ENCODE results near the gene GRM7.

GRM7 gene

GRCh38 chr3:7423995-7424394 lies 563.1 kb downstream of the GRM7 start:
- no peak overlapping the region for H3K27ac ChIP-seq
- no peak for TF ChIP-seq CTCF (IDR thresholded peaks at IDR 0.05)
- H3K4me3 ChIP-seq (ENCODE audit: low read depth in 1 of 2, low read length in 1 of 2): no peak overlapping the region
- H3K27me3 ChIP-seq: no peaks in the 10 kb centered on the region
- no peaks in the 10 kb centered on the region for H3K36me3 ChIP-seq
- no peaks in the 10 kb centered on the region for H3K4me1 ChIP-seq (ENCODE audit: control insufficient read depth in 1 of 2, insufficient read depth in 1 of 2, low read depth in 1 of 2, low read length in 1 of 2)
- no peaks in the 10 kb centered on the region for H3K9me3 ChIP-seq

GRCh38 chr3:7428206-7428718 lies 567.3 kb downstream of the GRM7 start:
- no peaks in the 10 kb centered on the region for H3K36me3 ChIP-seq
- no peak for TF ChIP-seq CTCF (IDR thresholded peaks at IDR 0.05)

GRCh38 chr3:7432610-7433009 lies 571.7 kb downstream of the GRM7 start:
- H3K9me3 ChIP-seq: no peaks in the 10 kb centered on the region
- no peak overlapping the region for H3K4me3 ChIP-seq (ENCODE audit: low read depth in 1 of 2, low read length in 1 of 2)
- no peaks in the 10 kb centered on the region for H3K36me3 ChIP-seq
- no peak for TF ChIP-seq CTCF (IDR thresholded peaks at IDR 0.05)
- no peaks in the 10 kb centered on the region for H3K27me3 ChIP-seq
- H3K27ac ChIP-seq: no peak overlapping the region
- H3K4me1 ChIP-seq (ENCODE audit: control insufficient read depth in 1 of 2, insufficient read depth in 1 of 2, low read depth in 1 of 2, low read length in 1 of 2): no peaks in the 10 kb centered on the region

More at GRCh38 chr3:7428206-7428718, 567.3 kb downstream of the GRM7 start:
- no peak overlapping the region for H3K27ac ChIP-seq
- no peaks in the 10 kb centered on the region for H3K27me3 ChIP-seq
- no peaks in the 10 kb centered on the region for H3K9me3 ChIP-seq
- H3K4me1 ChIP-seq (ENCODE audit: control insufficient read depth in 1 of 2, insufficient read depth in 1 of 2, low read depth in 1 of 2, low read length in 1 of 2): no peaks in the 10 kb centered on the region
- H3K4me3 ChIP-seq (ENCODE audit: low read depth in 1 of 2, low read length in 1 of 2): no peak overlapping the region

GRCh38 chr3:7433073-7433472 lies 572.2 kb downstream of the GRM7 start:
- Histone ChIP-seq H3K9me3 (no peaks in the 10 kb centered on the region), H3K27ac (no peak overlapping the region), H3K4me1 (ENCODE audit: control insufficient read depth in 1 of 2, insufficient read depth in 1 of 2, low read depth in 1 of 2, low read length in 1 of 2) (no peaks in the 10 kb centered on the region), H3K36me3 (no peaks in the 10 kb centered on the region), H3K4me3 (ENCODE audit: low read depth in 1 of 2, low read length in 1 of 2) (no peak overlapping the region), H3K27me3 (no peaks in the 10 kb centered on the region)
- TF ChIP-seq CTCF (IDR thresholded peaks at IDR 0.05): no peak

GRCh38 chr3:7436542-7436941 lies 575.6 kb downstream of the GRM7 start:
- Histone ChIP-seq H3K4me3 (ENCODE audit: low read depth in 1 of 2, low read length in 1 of 2) (no peak overlapping the region), H3K4me1 (ENCODE audit: control insufficient read depth in 1 of 2, insufficient read depth in 1 of 2, low read depth in 1 of 2, low read length in 1 of 2) (no peaks in the 10 kb centered on the region), H3K27me3 (no peaks in the 10 kb centered on the region), H3K27ac (no peak overlapping the region), H3K36me3 (no peaks in the 10 kb centered on the region), H3K9me3 (no peaks in the 10 kb centered on the region)
- no peak for TF ChIP-seq CTCF (IDR thresholded peaks at IDR 0.05)

- no peak for TF ChIP-seq CTCF (IDR thresholded peaks at IDR 0.05)
- H3K27ac ChIP-seq: no peak overlapping the region
- no peaks in the 10 kb centered on the region for H3K27me3 ChIP-seq
- no peaks in the 10 kb centered on the region for H3K4me1 ChIP-seq (ENCODE audit: control insufficient read depth in 1 of 2, insufficient read depth in 1 of 2, low read depth in 1 of 2, low read length in 1 of 2)
- no peaks in the 10 kb centered on the region for H3K36me3 ChIP-seq
- H3K9me3 ChIP-seq: no peaks in the 10 kb centered on the region
- H3K4me3 ChIP-seq (ENCODE audit: low read depth in 1 of 2, low read length in 1 of 2): no peak overlapping the region
These were observed 576.3 kb downstream of the GRM7 start for GRCh38 chr3:7437231-7437630.

All from neutrophil (primary cell).